ENCODE data around the gene KCNN4. TPM values are rescaled to one million over a fixed set of nuclear protein-coding genes. Genes with fewer than 3 reads are reported as not detected.

KCNN4 gene
- total RNA-seq, 2 experiments from 2014 or later = 31.3 to 40.0 TPM

DNA sequence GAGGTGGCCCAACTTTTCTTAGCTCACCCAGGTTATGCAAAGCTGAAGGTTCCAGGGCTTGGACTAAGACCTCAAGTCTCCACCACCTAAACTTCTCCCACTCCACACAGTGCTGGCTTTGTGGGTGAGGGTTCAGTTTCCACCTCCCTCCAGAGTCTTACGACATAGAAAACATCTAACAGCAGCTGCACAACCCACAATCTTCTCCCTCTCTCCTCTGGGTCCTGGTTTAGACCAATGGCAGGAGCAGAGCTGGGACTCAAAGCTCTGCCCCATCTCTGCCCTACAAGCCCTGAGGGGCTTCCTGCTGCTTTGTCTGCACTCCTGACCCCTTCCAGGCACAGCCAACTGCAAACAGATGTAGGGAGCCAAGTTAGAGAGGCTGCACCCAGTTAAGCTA lies 48.9 kb downstream of the KCNN4 start:
- Histone ChIP-seq H3K4me1 (ENCODE audit: insufficient read depth, low read length, poor library complexity, severe bottlenecking) (no peaks in the 10 kb centered on the region), H3K4me3 (ENCODE audit: low read depth, low read length, poor library complexity, severe bottlenecking) (no peak overlapping the region), H3K9me3 (ENCODE audit: low read length) (no peaks in the 10 kb centered on the region), H3K27ac (ENCODE audit: low read depth, low read length, poor library complexity, severe bottlenecking) (no peak overlapping the region), H3K4me2 (ENCODE audit: low read length) (no peak overlapping the region), H3K36me3 (ENCODE audit: insufficient read depth, low read length) (peaks cover 89% of the 10 kb centered on the region), H4K20me1 (ENCODE audit: insufficient read depth, low read length) (no peaks in the 10 kb centered on the region), H2AFZ (ENCODE audit: low read length) (no peak overlapping the region), H3K79me2 (ENCODE audit: insufficient read depth, low read depth, low read length) (no peaks in the 10 kb centered on the region), H3K9me2 (ENCODE audit: insufficient read depth, low read length) (no peaks in the 10 kb centered on the region)
- ChIA-PET POLR2A (no interaction called here), CTCF (ENCODE audit: unreplicated experiment) (no interaction called here)
- BruUV-seq (replicated peaks) = no TSS peak
- TF ChIP-seq CTCF (conservative IDR thresholded peaks at IDR 0.05; ENCODE audit: low read length) = no peak
- TF ChIP-seq EZH2phosphoT487 (IDR thresholded peaks at IDR 0.05; ENCODE audit: borderline replicate concordance, low read depth, low read length) = no peak
- DNase-seq (ENCODE audit: low spot score) = no peak
- intact Hi-C loops (cut with micrococcal nuclease; ENCODE audit: unreplicated experiment) = no loop called here

- no peaks in the 10 kb centered on the region for H4K20me1 ChIP-seq (ENCODE audit: insufficient read depth, low read length)
- H3K9me3 ChIP-seq (ENCODE audit: low read length) = no peaks in the 10 kb centered on the region
- intact Hi-C loops (cut with micrococcal nuclease; ENCODE audit: unreplicated experiment) = no loop called here
- no TSS peak for BruUV-seq (replicated peaks)
- H3K27ac ChIP-seq (ENCODE audit: low read depth, low read length, poor library complexity, severe bottlenecking) = no peak overlapping the region
- H3K79me2 ChIP-seq (ENCODE audit: insufficient read depth, low read depth, low read length) = no peaks in the 10 kb centered on the region
- DNase-seq (ENCODE audit: low spot score) = no peak
- no peak overlapping the region for H3K4me3 ChIP-seq (ENCODE audit: low read depth, low read length, poor library complexity, severe bottlenecking)
- no peak for TF ChIP-seq EZH2phosphoT487 (IDR thresholded peaks at IDR 0.05; ENCODE audit: borderline replicate concordance, low read depth, low read length)
- TF ChIP-seq CTCF (conservative IDR thresholded peaks at IDR 0.05; ENCODE audit: low read length) = no peak
- CTCF ChIA-PET (ENCODE audit: unreplicated experiment) = no interaction called here
- no peaks in the 10 kb centered on the region for H3K4me1 ChIP-seq (ENCODE audit: insufficient read depth, low read length, poor library complexity, severe bottlenecking)
- no peaks in the 10 kb centered on the region for H3K9me2 ChIP-seq (ENCODE audit: insufficient read depth, low read length)
- peaks cover 84% of the 10 kb centered on the region for H3K36me3 ChIP-seq (ENCODE audit: insufficient read depth, low read length)
- POLR2A ChIA-PET = no interaction called here
- H3K4me2 ChIP-seq (ENCODE audit: low read length) = no peak overlapping the region
- no peak overlapping the region for H2AFZ ChIP-seq (ENCODE audit: low read length)
Observed at GRCh38 chr19:43731346-43731745, 49.4 kb downstream of the KCNN4 start.

DNA sequence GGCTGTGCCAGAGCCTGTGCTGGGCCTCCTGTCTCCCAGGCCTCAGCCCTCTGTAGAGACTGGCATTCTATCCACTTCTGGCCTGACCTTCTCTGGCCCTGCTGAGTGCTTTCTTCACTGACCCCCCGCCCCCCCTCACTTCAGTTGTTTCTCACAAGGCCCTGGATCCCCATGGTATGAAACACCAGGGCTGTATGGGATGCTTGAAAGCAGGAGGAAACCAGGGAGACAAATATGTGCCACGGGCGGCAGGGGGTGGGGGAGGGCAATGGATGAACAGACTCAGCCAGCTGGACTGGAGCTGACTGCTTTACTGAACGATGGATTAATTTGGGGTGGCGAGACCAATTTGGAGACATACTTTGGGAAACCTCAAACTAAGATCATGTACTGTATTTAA lies 50.9 kb downstream of the KCNN4 start:
- Histone ChIP-seq H2AFZ (ENCODE audit: low read length) (no peak overlapping the region), H3K4me2 (ENCODE audit: low read length) (no peak overlapping the region), H3K36me3 (ENCODE audit: insufficient read depth, low read length) (peaks cover 71% of the 10 kb centered on the region), H3K4me3 (ENCODE audit: low read depth, low read length, poor library complexity, severe bottlenecking) (no peak overlapping the region), H3K4me1 (ENCODE audit: insufficient read depth, low read length, poor library complexity, severe bottlenecking) (peaks cover 10% of the 10 kb centered on the region), H4K20me1 (ENCODE audit: insufficient read depth, low read length) (no peaks in the 10 kb centered on the region), H3K27ac (ENCODE audit: low read depth, low read length, poor library complexity, severe bottlenecking) (no peak overlapping the region), H3K9me3 (ENCODE audit: low read length) (no peaks in the 10 kb centered on the region), H3K79me2 (ENCODE audit: insufficient read depth, low read depth, low read length) (no peaks in the 10 kb centered on the region), H3K9me2 (ENCODE audit: insufficient read depth, low read length) (no peaks in the 10 kb centered on the region)
- no TSS peak for BruUV-seq (replicated peaks)
- intact Hi-C loops (cut with micrococcal nuclease; ENCODE audit: unreplicated experiment) = loop anchor here (10.0 kb wide), 1 partner anchor 65 kb away; no protein-coding TSS in a partner anchor
- no peak for TF ChIP-seq CTCF (conservative IDR thresholded peaks at IDR 0.05; ENCODE audit: low read length)
- TF ChIP-seq EZH2phosphoT487 (IDR thresholded peaks at IDR 0.05; ENCODE audit: borderline replicate concordance, low read depth, low read length) = no peak
- CTCF ChIA-PET (ENCODE audit: unreplicated experiment) = no interaction called here
- no peak for DNase-seq (ENCODE audit: low spot score)
- POLR2A ChIA-PET = interaction anchor here (0.9 kb wide), 1 partner anchor 50 kb away, joined by 3 read pairs; no protein-coding TSS in a partner anchor
